Measurements from ENCODE around the gene CEACAM8. TPM values are rescaled to one million over a fixed set of nuclear protein-coding genes. Genes with fewer than 3 reads are reported as not detected.
A peak's percentile ranks its signal among the peaks of the same experiment; 100 is the strongest.
"Not testable (repeated sequence)": the region's sequence is repeated elsewhere in the genome, so short reads cannot be mapped to it uniquely, and the experiment has no call there.

CEACAM8 gene
- 1 to 10 TPM in 1 of 4 donors, under 1 TPM in 1, not detected in 2; 0.32 to 1.5 TPM for total RNA-seq

DNA sequence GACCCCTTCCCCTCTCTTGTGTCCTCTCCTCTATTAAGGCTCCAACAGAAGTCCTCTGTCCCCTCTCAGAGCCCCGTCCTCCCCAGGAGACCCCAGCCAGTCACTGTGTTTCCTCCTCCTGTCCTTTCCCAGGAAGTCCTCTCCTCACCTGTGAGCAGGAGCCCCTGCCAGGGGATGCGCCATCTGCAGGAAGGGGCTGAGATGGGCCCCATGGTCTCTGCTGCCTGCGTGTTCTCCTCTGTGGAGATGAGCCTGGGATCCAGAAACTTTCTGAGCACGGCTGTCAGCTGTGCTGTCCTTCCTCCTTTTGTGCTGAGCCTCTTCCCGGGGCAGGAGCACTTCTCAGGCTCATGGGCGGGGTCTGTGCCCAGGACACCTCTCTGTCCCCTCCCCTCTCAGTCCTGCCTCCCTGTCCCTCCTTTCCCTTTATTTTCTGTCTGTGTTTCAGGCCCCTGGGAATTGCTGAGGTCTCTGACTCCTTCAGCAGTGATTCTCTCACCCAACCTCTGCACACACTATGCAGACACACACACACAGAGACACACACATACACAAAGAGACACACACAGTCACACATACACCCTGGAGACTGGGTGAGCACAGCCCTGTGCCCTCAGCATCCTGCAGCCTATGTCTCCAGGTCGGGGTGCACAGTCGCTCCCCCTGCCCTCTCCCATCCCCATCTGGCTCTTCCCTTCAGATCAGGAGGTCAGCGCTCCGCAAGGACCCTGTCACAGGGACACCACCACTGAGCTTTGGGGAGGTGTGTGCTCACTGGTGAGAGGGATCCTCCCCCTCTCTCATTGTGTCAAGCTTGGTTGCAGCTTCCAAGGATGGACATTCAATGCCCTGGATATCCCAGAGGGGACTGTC, at the start of gene CEACAM8:
CEACAM8 (minus strand) TSS at position 308 of the 873 bp plus-strand sequence; CDS start at position 212, 96 bp downstream.
- Histone ChIP-seq H3K36me3 (no peaks in the 10 kb centered on the region), H3K27me3 (no peaks in the 10 kb centered on the region), H3K4me3 (no peak within 1 kb of the TSS), H3K27ac (no peak within 1 kb of the TSS), H3K4me1 (peaks cover 0 to 5% (median 0%) of the 10 kb centered on the region in 4 donors), H3K9me3 (no peaks in the 10 kb centered on the region)
- DNase-seq = no peak
- intact Hi-C loops (cut with DNase I; ENCODE audit: low total_unique reads) (no loop called here), in situ Hi-C loops (cut with MboI; ENCODE audit: low pct_ligation_motif_present in 1 of 4, low pct_unique_long_range_greater_than_20kb in 1 of 4, low sequenced_read_pairs in 3 of 4) (loop anchor here in 1 of 4 donors (5.0 kb wide), 1 partner anchor 33 kb away; no protein-coding TSS in a partner anchor)
- TF ChIP-seq EP300 (IDR thresholded peaks at IDR 0.05; ENCODE audit: low read depth) (no peak), POLR2AphosphoS5 (IDR thresholded peaks at IDR 0.05) (no peak), POLR2A (IDR thresholded peaks at IDR 0.05) (no peak)
- TF ChIP-seq, protein P1, sequence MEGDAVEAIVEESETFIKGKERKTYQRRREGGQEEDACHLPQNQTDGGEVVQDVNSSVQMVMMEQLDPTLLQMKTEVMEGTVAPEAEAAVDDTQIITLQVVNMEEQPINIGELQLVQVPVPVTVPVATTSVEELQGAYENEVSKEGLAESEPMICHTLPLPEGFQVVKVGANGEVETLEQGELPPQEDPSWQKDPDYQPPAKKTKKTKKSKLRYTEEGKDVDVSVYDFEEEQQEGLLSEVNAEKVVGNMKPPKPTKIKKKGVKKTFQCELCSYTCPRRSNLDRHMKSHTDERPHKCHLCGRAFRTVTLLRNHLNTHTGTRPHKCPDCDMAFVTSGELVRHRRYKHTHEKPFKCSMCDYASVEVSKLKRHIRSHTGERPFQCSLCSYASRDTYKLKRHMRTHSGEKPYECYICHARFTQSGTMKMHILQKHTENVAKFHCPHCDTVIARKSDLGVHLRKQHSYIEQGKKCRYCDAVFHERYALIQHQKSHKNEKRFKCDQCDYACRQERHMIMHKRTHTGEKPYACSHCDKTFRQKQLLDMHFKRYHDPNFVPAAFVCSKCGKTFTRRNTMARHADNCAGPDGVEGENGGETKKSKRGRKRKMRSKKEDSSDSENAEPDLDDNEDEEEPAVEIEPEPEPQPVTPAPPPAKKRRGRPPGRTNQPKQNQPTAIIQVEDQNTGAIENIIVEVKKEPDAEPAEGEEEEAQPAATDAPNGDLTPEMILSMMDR (IDR thresholded peaks at IDR 0.05) = no peak
- WGBS, 2 donors (ENCODE audit: low coverage in 1 of 2) = 33 to 79% methylated on average over 1 to 10 of the region's 10 CpGs

DNA sequence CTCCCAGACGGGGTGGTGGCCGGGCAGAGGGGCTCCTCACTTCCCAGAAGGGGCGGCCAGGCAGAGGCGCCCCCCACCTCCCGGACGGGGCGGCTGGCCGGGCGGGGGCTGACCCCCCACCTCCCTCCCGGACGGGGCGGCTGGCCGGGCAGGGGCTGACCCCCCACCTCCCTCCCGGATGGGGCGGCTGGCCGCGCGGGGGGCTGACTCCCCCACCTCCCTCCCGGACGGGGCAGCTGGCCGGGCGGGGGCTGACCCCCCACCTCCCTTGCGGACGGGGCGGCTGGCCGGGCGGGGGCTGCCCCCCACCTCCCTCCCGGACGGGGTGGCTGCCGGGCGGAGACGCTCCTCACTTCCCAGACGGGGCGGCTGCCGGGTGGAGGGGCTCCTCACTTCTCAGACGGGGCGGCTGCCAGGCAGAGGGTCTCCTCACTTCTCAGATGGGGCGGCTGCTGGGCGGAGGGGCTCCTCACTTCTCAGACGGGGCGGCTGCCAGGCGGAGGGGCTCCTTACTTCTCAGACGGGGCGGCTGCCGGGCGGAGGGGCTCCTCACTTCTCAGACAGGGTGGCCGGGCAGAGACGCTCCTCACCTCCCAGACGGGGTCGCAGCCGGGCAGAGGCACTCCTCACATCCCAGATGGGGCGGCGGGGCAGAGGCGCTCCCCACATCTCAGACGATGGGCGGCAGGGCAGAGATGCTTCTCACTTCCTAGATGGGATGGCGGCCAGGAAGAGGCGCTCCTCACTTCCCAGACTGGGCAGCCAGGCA, 44.8 kb upstream of the CEACAM8 start:
- H3K27ac ChIP-seq; H3K36me3 ChIP-seq; DNase-seq; H3K4me1 ChIP-seq; H3K27me3 ChIP-seq; H3K4me3 ChIP-seq; intact Hi-C loops (cut with DNase I; ENCODE audit: low total_unique reads); H3K9me3 ChIP-seq; in situ Hi-C loops (cut with MboI; ENCODE audit: low pct_ligation_motif_present in 1 of 4, low pct_unique_long_range_greater_than_20kb in 1 of 4, low sequenced_read_pairs in 3 of 4): not testable (repeated sequence)
- 93% methylated on average over 16 of the region's 58 CpGs; no CpG with 5 or more reads in 1 of the 2 donors for WGBS, 2 donors (ENCODE audit: low coverage in 1 of 2)

DNA sequence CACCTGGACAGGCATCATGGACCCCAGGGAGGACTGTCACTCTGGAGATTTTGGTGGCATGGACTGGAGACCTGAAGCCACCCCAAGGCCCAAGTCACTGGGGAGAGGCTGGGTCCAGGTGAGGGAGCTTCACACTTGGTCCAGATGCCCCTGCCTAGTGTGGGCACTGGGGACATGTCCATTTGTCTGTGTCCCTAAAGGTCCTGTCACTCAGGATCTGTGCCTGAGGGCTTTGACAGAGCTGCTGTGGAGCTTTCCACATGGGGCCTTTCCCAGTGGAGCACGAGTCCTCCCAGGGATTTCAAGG, 40.5 kb upstream of the CEACAM8 start:
- intact Hi-C loops (cut with DNase I; ENCODE audit: low total_unique reads) (no loop called here), in situ Hi-C loops (cut with MboI; ENCODE audit: low pct_ligation_motif_present in 1 of 4, low pct_unique_long_range_greater_than_20kb in 1 of 4, low sequenced_read_pairs in 3 of 4) (no loop called here)
- Histone ChIP-seq H3K36me3 (no peaks in the 10 kb centered on the region), H3K27me3 (no peaks in the 10 kb centered on the region), H3K9me3 (no peaks in the 10 kb centered on the region), H3K4me1 (no peaks in the 10 kb centered on the region), H3K4me3 (no peak overlapping the region), H3K27ac (no peak overlapping the region)
- no peak for TF ChIP-seq POLR2A (IDR thresholded peaks at IDR 0.05)
- no peak for TF ChIP-seq POLR2AphosphoS5 (IDR thresholded peaks at IDR 0.05)
- TF ChIP-seq, protein P1 (IDR thresholded peaks at IDR 0.05) = no peak
- no peak for TF ChIP-seq EP300 (IDR thresholded peaks at IDR 0.05; ENCODE audit: low read depth)
- no peak for DNase-seq
- WGBS, 2 donors (ENCODE audit: low coverage in 1 of 2) = 92% methylated on average over 1 of the region's 1 CpG; no CpG with 5 or more reads in 1 of the 2 donors

DNA sequence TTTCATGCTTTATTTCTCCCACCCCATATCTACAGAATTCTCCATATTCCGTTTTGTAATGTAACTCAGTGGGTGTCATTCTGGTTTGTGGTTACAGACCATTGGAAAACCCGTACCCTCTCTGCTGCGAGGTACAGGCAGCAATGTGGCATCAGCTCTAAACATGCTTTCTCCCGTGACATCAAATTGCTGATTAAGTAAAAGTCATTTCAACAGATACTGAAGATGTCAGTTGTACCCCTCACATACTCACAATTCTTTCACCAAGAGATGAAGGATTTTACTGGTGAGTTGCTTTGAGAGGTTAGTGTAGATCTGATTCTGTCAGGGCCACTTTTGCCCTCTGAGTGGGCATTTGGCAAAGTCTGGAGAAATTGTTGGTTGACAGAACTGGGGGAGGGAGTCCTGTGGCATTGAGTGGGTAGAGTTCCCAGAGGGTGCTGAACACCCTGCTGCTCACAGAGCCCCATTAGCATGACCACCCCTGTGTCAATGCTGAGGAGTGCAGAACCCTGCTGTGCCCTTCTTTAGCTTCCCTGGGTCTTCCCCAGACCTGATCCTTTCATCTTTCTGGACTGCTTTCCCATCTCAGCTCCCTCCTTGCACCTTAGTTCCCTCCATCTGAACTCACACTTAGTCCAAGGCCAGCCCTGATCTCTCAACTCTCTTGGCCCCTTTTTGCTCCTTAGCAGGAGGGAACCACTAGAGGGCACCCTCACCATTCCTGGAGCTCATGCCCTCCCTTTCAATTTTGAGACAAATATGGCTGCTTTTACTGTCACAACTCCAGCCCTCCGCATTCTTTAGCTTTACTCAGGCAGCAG, 39.9 kb upstream of the CEACAM8 start:
- Histone ChIP-seq H3K4me3 (no peak overlapping the region), H3K4me1 (no peaks in the 10 kb centered on the region), H3K27ac (no peak overlapping the region), H3K9me3 (no peaks in the 10 kb centered on the region), H3K27me3 (no peaks in the 10 kb centered on the region), H3K36me3 (no peaks in the 10 kb centered on the region)
- DNase-seq = peak; percentile 12
- intact Hi-C loops (cut with DNase I; ENCODE audit: low total_unique reads) = no loop called here
- no peak for TF ChIP-seq POLR2AphosphoS5 (IDR thresholded peaks at IDR 0.05)
- TF ChIP-seq, protein P1 (IDR thresholded peaks at IDR 0.05) = peak; percentile 20 to 47 (median 34)
- in situ Hi-C loops (cut with MboI; ENCODE audit: low pct_ligation_motif_present in 1 of 4, low pct_unique_long_range_greater_than_20kb in 1 of 4, low sequenced_read_pairs in 3 of 4) = no loop called here
- WGBS, 2 donors (ENCODE audit: low coverage in 1 of 2) = 66 to 71% methylated on average over 4 to 5 of the region's 5 CpGs

Data from transverse colon (tissue), 4 donors.